GM12892 (cell line): ENCODE results near the gene SEC23A.

Experiments
- DNase-seq: peaks from one replicate; pipeline ENCODE4 v3.0.0; 2011; ENCODE audit not compliant: insufficient read length
- FAIRE-seq: peaks from 2 replicates; lab custom pipeline; 2011; peaks lifted over from hg19 to GRCh38; lab: Jason Lieb, UNC
- POLR2A ChIP-seq: IDR thresholded peaks from 2 replicates; pipeline ENCODE4 v1.6.1; 2011; ENCODE audit warnings: low read depth, low read length, control low read depth
- POLR2AphosphoS5 ChIP-seq: IDR thresholded peaks from 2 replicates; pipeline ENCODE4 v1.6.1; 2011; ENCODE audit warnings: low read depth, low read length, control low read depth
- TAF1 ChIP-seq: IDR thresholded peaks from 2 replicates; pipeline ENCODE4 v1.6.1; 2011; ENCODE audit warnings: low read depth, mild to moderate bottlenecking, control low read depth, low read length, borderline replicate concordance

The SEC23A gene

GRCh38 chr14:38999949-39000348 lies 103.1 kb downstream of the SEC23A start:
- TF ChIP-seq POLR2AphosphoS5 (no peak), POLR2A (no peak), TAF1 (no peak)
- FAIRE-seq (no peak), DNase-seq (no peak)

GRCh38 chr14:38994731-38995130 lies 108.3 kb downstream of the SEC23A start:
- DNase-seq (no peak), FAIRE-seq (no peak)
- no peak for TF ChIP-seq POLR2AphosphoS5
- no peak for TF ChIP-seq TAF1
- no peak for TF ChIP-seq POLR2A

- FAIRE-seq (no peak), DNase-seq (no peak)
- TF ChIP-seq POLR2AphosphoS5 (no peak), POLR2A (no peak), TAF1 (no peak)
These were observed 109.1 kb downstream of the SEC23A start for GRCh38 chr14:38993981-38994380.

- FAIRE-seq (no peak), DNase-seq (no peak)
- TF ChIP-seq TAF1 (no peak), POLR2A (no peak)
These were observed 110.8 kb downstream of the SEC23A start for GRCh38 chr14:38992067-38992844.

- no peak for TF ChIP-seq POLR2A
- TF ChIP-seq POLR2AphosphoS5: no peak
- no peak for TF ChIP-seq TAF1
- DNase-seq (no peak), FAIRE-seq (no peak)
These were observed 111.7 kb downstream of the SEC23A start for GRCh38 chr14:38991299-38991698.

GRCh38 chr14:38989922-38990546 lies 113.0 kb downstream of the SEC23A start:
- no peak for TF ChIP-seq TAF1
- TF ChIP-seq POLR2A: no peak
- TF ChIP-seq POLR2AphosphoS5: no peak
- DNase-seq (no peak), FAIRE-seq (peak; percentile 38)

GRCh38 chr14:38987781-38988180 lies 115.3 kb downstream of the SEC23A start:
- no peak for TF ChIP-seq POLR2A
- TF ChIP-seq POLR2AphosphoS5: no peak
- no peak for TF ChIP-seq TAF1
- FAIRE-seq (no peak), DNase-seq (no peak)

- TF ChIP-seq POLR2AphosphoS5: no peak
- TF ChIP-seq TAF1: no peak
- no peak for TF ChIP-seq POLR2A
- DNase-seq (no peak), FAIRE-seq (no peak)
These were observed 120.2 kb downstream of the SEC23A start for GRCh38 chr14:38982837-38983236.

GRCh38 chr14:38982278-38982677 lies 120.8 kb downstream of the SEC23A start:
- TF ChIP-seq POLR2AphosphoS5: no peak
- DNase-seq: no peak
- no peak for FAIRE-seq
